Nephron progenitor cell (in vitro differentiated cells): ENCODE data around the gene P2RX1.

Experiments used
- DNase-seq: peaks from one replicate; pipeline ENCODE4 v3.0.0; 2021
- H3K27ac Mint-ChIP-seq: 2 replicates; pipeline ENCODE4 v1.8.0; 2021; ENCODE audit warnings: mild to moderate bottlenecking, moderate library complexity, mixed read lengths
- H3K27me3 Mint-ChIP-seq: 2 replicates; pipeline ENCODE4 v1.8.0; 2021; ENCODE audit warnings: mild to moderate bottlenecking, low read depth, mixed read lengths; ENCODE audit not compliant: poor library complexity
- H3K36me3 Mint-ChIP-seq: 2 replicates; pipeline ENCODE4 v1.8.0; 2021; ENCODE audit warnings: low read depth, mixed read lengths
- H3K4me1 Mint-ChIP-seq: 2 replicates; pipeline ENCODE4 v1.8.0; 2021; ENCODE audit warnings: mixed read lengths
- H3K4me3 Mint-ChIP-seq: 2 replicates; pipeline ENCODE4 v1.8.0; 2021; ENCODE audit warnings: mild to moderate bottlenecking, moderate library complexity, mixed read lengths
- H3K9me3 Mint-ChIP-seq: 2 replicates; pipeline ENCODE4 v1.8.0; 2021; ENCODE audit warnings: mild to moderate bottlenecking, moderate library complexity, mixed read lengths
- CTCF ChIP-seq: fragments of 200-600 bp; sonication (generic); IDR thresholded peaks from 2 replicates; pipeline ENCODE4 v1.5.0; 2021; ENCODE audit warnings: antibody characterized with exemption

P2RX1 gene

GRCh38 chr17:3957735-3958599, 41.7 kb upstream of the P2RX1 start:
- no peak for DNase-seq
- H3K9me3 Mint-ChIP-seq, result no peaks in the 10 kb centered on the region
- H3K27me3 Mint-ChIP-seq, result peaks cover 55% of the 10 kb centered on the region
- H3K27ac Mint-ChIP-seq, result no peak overlapping the region
- no peaks in the 10 kb centered on the region for H3K36me3 Mint-ChIP-seq
- no peak for TF ChIP-seq CTCF
- H3K4me3 Mint-ChIP-seq, result no peak overlapping the region
- H3K4me1 Mint-ChIP-seq, result peaks cover 22% of the 10 kb centered on the region

GRCh38 chr17:3956983-3957382, 40.7 kb upstream of the P2RX1 start:
- peaks cover 45% of the 10 kb centered on the region for H3K27me3 Mint-ChIP-seq
- no peak overlapping the region for H3K4me3 Mint-ChIP-seq
- peaks cover 22% of the 10 kb centered on the region for H3K4me1 Mint-ChIP-seq
- no peak for DNase-seq
- TF ChIP-seq CTCF, result no peak
- no peak overlapping the region for H3K27ac Mint-ChIP-seq
- H3K36me3 Mint-ChIP-seq, result no peaks in the 10 kb centered on the region
- no peaks in the 10 kb centered on the region for H3K9me3 Mint-ChIP-seq

- no peak for TF ChIP-seq CTCF
- peaks cover 40% of the 10 kb centered on the region for H3K27me3 Mint-ChIP-seq
- H3K4me1 Mint-ChIP-seq, result peaks cover 22% of the 10 kb centered on the region
- no peak overlapping the region for H3K27ac Mint-ChIP-seq
- DNase-seq, result no peak
- H3K9me3 Mint-ChIP-seq, result no peaks in the 10 kb centered on the region
- H3K4me3 Mint-ChIP-seq, result no peak overlapping the region
- no peaks in the 10 kb centered on the region for H3K36me3 Mint-ChIP-seq
These were observed 40.2 kb upstream of the P2RX1 start for GRCh38 chr17:3956327-3956957.

- no peak overlapping the region for H3K4me3 Mint-ChIP-seq
- no peak for DNase-seq
- peaks cover 20% of the 10 kb centered on the region for H3K4me1 Mint-ChIP-seq
- peaks cover 32% of the 10 kb centered on the region for H3K27me3 Mint-ChIP-seq
- no peak overlapping the region for H3K27ac Mint-ChIP-seq
- no peaks in the 10 kb centered on the region for H3K9me3 Mint-ChIP-seq
- no peaks in the 10 kb centered on the region for H3K36me3 Mint-ChIP-seq
- TF ChIP-seq CTCF, result no peak
These were observed 39.4 kb upstream of the P2RX1 start for GRCh38 chr17:3955673-3955988.

- no peak for TF ChIP-seq CTCF
- no peaks in the 10 kb centered on the region for H3K36me3 Mint-ChIP-seq
- no peak overlapping the region for H3K27ac Mint-ChIP-seq
- no peak for DNase-seq
- peaks cover 27% of the 10 kb centered on the region for H3K27me3 Mint-ChIP-seq
- H3K4me3 Mint-ChIP-seq, result no peak overlapping the region
- H3K4me1 Mint-ChIP-seq, result peaks cover 16% of the 10 kb centered on the region
- no peaks in the 10 kb centered on the region for H3K9me3 Mint-ChIP-seq
These were observed 38.9 kb upstream of the P2RX1 start for GRCh38 chr17:3954976-3955672.
